NCI-H2196 treated with DMSO at 0.1 percent for 48 hours (cell line): ENCODE data around the gene FYCO1.

Source experiments
- DNase-seq: peaks from one replicate; lab custom pipeline; 2025; ENCODE audit not compliant: unreplicated experiment; lab: John Stamatoyannopoulos, UW

Gene FYCO1

GRCh38 chr3:45944830-45945620, 50.6 kb downstream of the FYCO1 start:
- no peak for DNase-seq

DNA sequence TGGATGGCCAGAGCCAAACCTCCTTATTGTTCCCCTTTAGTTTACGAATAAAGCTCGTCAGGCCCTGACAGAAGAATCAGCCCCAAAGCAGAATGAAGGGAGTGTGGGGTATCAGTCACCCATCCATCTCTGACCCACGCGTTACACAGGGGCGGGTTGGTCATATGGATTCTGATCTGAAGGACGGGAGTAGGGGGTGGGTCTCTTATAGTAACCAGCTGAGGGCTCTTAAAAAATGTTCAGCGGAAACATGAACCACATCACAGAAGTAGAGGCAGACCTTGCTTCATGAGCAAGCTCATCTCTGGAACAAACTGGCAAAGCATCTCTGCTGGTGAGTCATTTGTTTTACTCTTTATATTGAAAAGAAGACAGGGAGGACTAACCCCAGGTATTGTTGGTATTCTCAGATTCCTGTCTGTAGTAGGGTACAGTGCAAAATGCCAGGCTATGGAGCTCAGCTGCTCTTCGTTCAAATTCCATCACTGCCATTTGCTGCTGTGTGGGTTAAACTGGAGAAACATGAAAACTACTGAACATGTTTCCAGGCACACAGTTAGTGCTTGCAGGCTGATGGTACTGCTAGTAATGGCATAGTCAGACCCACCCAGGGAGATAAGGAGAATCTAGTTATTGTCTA, 52.3 kb downstream of the FYCO1 start, which contains the start of gene CXCR6:
TSS of gene CXCR6 (plus strand) at position 258 of the 640 bp plus-strand sequence. CDS start 3,018 bp downstream, outside the sequence.
- no peak for DNase-seq

DNA sequence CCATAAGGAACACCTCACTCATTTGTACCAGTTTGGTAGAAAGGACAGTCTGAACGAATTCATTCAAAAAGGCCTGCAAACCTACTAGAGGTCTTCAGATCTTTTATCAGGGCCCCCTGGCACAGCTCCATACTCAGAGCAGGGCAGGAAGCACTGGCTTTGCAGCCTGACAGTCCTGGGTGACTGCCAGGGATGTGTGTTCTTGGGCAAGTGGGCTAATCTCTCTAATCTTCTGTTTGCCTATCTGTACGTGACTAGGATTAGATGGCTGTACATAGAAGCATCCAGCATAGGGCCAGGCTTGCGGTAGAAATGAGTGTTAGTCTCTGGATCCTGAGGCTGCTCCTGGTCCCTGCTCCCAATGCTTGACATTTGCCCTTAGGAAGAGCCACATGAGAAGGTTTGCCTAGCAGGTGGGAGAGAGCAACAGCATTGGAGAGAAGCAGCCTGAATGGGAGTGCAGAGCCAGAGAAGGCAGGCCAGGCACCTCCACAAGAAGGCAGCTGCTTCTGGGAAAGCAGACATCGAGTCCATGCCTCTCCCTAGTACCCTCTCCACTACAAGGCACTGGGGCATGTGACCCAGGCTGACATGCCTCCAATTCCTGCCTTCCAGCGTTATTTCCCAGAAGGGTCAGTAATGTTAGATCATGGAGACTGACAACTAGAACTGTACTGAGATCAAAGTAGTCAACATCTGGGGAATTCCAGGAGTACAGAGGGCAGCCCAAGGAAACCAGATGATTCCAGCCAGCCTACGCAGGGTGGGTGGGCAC, 53.4 kb downstream of the FYCO1 start:
- no peak for DNase-seq

- DNase-seq = no peak
These were observed 54.8 kb downstream of the FYCO1 start for GRCh38 chr3:45940781-45941365.

GRCh38 chr3:45940004-45940780, 55.4 kb downstream of the FYCO1 start:
- DNase-seq = no peak

DNA sequence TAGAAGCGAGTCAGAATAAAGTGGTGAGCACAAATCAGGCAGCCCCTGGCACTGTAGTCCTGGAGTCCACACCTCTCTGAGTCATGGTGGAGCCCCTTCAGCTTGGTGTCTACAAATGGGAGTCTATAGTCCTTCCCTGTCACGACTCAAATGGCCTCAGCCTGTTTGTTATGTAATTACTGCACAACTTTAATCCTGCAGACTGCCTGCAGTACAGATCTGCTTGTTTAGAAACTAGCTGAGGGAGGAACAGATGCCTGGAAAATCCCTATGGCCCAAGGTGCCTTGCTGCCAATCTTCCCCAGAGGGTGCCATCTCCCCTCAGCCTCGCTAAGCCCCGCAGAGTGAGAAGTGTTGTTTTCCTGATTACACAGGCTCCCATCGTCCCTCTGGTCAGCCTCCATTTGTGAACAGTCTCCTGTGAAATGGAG, 56.3 kb downstream of the FYCO1 start:
- no peak for DNase-seq

DNA sequence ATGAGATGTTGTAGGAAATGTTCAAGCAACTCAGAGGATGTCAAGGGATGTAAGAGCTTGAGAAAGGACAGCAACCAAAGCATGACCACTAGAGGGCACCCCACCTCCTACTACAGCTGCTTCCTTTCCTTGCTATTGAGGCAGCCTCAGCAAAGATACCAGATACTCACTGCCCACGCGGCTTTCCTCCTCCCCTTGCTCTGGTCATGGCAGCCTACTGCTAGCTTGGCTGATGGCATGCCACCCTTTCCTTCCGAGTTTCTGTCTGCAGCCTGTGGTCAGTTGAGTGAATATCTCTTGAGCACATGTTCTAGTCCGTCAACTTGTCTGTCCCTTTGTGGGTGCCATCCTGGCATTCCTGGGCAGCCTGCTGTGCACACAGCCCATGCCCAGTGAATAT, 56.8 kb downstream of the FYCO1 start:
- DNase-seq = peak; percentile 31

DNA sequence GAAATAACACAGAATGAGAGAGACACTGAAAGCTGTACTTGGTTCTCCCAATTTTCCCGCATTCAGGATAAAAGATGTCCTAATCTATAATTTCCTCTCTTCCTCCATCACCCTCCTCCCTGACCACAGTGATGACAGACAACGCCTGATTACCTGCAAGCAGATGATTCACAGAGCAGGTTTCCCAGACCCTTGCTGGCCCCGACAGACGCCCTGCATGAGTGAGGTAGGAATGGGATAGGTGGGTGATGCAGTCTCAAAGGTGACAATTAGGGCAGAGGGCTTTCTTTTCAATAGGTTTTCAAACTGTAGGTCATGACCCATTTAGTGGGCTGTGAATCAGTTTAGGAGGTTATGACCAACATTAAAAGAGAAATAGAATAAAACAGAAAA, 57.6 kb downstream of the FYCO1 start:
- no peak for DNase-seq

DNA sequence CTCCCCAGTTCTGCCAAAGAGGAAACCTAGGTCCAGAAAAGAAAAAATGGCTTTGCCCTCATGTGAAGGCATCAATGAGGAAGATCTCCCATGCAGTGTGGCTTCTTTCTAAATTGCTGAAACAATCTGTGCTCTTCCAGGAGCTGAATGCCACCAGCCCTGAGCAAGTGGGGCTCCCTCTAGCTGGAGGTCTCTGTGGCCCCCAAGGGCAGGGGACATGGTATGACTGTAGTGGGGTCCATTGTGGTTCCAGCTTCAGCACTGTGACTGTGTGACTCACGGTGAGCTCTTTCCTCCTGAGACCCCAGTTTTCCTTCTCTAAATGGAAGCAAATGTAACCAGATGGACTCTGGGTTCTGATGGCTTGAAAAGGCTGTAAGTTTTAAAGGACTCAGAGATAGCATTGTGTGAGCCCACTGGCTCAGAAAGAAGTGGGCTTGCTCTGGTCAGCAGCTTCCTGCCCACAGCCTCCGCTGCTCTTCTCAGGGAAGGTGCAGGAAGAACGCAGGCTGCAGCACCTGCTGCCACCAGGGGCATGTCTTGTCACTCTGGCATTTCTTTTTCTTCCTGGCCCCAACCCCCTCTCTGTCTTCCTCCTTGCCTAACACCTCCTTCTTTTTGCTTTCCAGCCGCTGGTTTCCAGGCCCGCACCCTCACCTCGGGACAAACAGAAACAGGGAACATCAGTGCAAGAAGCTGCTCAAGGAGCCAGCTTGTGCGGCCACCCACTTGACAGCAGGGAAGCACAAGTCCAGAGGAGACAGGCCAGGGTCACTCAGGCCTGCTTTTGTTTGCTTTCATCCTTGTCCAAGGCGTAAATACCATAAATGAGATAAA, 58.2 kb downstream of the FYCO1 start:
- DNase-seq = no peak

- DNase-seq = no peak
These were observed 59.4 kb downstream of the FYCO1 start for GRCh38 chr3:45936261-45936660.

GRCh38 chr3:45933591-45933990, 62.0 kb downstream of the FYCO1 start:
- no peak for DNase-seq

- no peak for DNase-seq
These were observed 63.5 kb downstream of the FYCO1 start for GRCh38 chr3:45932112-45932511.

DNA sequence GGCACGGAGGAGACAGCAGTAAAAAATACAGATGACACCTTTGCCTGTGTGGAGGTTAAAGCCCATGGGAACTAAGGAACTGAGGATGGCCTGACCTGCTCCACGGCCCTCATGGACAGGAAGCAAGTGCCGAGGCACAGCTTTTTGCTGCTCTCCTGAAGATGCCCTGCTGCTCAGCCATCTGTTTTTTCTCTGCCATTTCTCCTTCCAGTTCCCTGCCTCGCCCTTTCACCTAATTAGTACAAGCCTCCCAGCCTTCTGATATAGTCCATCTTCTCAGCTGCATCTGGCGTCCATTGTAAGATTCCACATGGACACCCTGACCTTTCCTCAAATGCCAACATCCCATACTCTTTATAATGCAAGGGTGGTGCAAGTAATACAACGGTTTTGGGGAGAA, 64.1 kb downstream of the FYCO1 start:
- DNase-seq = no peak

GRCh38 chr3:45929042-45929679, 66.5 kb downstream of the FYCO1 start:
- no peak for DNase-seq

- DNase-seq = no peak
These were observed 67.7 kb downstream of the FYCO1 start for GRCh38 chr3:45927881-45928280.

DNA sequence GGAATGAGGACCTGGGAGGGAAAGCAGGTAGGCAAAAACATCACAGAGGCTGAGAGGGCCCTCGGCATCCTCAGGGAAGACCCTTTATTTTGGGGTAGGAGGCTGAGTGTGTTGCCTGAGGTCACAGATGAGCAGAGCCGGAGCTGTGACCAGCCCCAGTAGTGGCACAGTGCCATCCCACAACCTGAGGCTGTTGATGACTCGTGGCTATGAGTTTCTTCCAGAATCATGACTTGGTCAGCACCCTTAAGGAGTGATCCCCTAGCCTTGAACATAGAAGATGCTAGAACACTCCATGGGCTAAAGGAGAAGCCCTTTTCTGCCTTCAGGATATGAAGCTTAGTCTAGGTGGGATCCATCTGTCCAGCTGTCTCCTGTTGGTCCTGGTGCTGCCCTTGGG, 71.9 kb downstream of the FYCO1 start:
- DNase-seq = no peak

GRCh38 chr3:45922950-45923590, 72.6 kb downstream of the FYCO1 start:
- DNase-seq = no peak

- DNase-seq = no peak
These were observed 73.6 kb downstream of the FYCO1 start for GRCh38 chr3:45922039-45922326.
